CD4-positive, alpha-beta T cell treated with Interleukin-1 beta for 1 hour (primary cell): Measurements from ENCODE around the gene UNC93B1.
A peak's percentile ranks its signal among the peaks of the same experiment; 100 is the strongest.

Experiments used
- DNase-seq, 2 donors: peaks; one replicate each; pipeline ENCODE4 v3.0.0-alpha.2; 2020 to 2022

The UNC93B1 gene

DNA sequence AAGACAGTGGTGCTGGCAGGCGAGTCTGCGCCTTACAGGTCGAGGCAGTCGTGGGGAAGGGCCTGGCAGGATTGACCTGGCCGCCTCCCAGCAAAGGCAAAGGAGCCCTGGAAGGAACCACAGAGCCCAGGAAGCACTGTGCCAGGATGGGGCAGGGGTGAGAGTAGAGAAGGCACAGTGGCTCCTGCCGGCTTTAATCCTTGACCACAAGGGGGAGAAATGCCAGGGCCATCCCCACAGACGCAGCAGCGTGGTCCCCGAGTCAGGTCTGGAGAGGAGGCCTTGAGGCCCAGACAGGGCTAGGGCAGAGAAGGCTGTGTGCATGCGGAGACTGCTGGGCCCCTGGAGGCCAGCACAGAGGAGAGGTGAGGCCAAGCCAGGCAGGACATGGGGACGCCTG lies 16.7 kb upstream of the UNC93B1 start:
- no peak for DNase-seq

DNA sequence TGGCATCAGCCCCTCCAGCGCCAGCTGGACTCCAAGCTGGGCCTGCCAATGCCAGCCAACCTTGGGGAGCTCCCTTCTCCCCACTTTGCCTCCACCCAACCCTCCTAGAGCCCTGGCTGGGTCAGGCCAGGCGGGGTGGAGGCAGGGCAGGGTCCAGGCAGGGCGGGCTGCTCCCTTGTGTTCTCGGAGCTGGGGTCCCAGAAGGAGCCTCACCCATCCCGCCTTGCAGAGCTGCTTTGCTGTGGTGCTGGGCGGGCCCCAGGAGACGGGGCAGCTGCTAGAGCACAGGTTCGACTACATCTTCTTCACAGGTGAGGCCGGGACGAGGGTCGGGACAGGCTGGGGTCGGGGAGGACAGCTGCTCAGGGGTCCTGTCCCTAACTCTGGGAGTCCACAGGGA lies 15.6 kb upstream of the UNC93B1 start:
- DNase-seq, result no peak

DNA sequence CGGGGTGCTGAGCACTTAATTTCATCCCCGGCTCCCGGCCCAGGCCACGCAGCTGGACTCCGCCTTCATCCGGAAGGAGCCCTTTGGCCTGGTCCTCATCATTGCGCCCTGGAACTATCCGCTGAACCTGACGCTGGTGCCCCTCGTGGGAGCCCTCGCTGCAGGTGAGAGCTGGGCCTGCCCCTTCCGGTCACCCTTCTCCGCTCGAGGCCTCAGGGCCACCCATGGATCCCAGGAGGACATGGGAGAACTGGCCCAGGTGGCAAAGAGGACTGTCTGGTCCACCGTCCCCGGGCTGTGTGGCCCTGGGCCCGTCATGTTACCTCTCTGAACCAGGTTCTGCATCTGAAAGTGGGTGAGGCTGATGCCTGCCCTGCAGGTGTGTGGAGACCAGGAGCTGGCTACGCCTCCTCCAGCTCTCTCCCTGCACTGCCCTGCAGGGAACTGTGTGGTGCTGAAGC lies 14.9 kb upstream of the UNC93B1 start:
- DNase-seq, result no peak

DNA sequence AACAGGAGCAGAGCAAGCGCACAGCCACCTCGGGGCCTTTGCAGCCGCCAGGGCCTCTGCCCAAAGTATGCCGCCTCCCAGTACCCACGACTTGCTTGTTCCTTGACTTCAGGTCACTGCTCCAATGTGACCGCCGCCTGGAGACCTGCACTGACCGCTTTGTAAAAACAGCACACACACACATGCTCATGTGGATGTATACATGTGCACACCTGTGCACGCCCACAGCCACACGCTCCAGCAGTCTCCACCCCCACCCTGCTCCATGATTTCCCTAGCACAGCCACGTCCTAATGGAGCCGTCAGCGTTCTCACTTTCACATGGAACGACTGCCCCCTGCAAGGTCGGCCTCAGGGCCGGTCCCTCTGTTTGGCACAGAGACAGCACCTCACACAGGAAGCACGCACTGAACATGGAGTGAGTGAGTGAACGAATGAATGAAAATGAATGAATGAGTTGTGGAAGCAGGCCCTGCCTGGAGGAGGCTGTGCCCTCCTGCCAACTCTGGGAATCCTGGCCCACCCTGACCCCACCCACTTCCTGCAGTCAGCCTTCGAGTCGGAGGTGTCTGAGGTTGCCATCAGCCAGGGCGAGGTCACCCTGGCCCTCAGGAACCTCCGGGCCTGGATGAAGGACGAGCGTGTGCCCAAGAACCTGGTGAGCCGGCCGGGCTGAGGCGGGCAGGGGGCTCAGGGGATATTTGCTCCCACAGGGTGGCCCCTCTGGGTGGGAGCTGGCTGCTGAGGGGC lies 14.3 kb upstream of the UNC93B1 start:
- no peak for DNase-seq

DNA sequence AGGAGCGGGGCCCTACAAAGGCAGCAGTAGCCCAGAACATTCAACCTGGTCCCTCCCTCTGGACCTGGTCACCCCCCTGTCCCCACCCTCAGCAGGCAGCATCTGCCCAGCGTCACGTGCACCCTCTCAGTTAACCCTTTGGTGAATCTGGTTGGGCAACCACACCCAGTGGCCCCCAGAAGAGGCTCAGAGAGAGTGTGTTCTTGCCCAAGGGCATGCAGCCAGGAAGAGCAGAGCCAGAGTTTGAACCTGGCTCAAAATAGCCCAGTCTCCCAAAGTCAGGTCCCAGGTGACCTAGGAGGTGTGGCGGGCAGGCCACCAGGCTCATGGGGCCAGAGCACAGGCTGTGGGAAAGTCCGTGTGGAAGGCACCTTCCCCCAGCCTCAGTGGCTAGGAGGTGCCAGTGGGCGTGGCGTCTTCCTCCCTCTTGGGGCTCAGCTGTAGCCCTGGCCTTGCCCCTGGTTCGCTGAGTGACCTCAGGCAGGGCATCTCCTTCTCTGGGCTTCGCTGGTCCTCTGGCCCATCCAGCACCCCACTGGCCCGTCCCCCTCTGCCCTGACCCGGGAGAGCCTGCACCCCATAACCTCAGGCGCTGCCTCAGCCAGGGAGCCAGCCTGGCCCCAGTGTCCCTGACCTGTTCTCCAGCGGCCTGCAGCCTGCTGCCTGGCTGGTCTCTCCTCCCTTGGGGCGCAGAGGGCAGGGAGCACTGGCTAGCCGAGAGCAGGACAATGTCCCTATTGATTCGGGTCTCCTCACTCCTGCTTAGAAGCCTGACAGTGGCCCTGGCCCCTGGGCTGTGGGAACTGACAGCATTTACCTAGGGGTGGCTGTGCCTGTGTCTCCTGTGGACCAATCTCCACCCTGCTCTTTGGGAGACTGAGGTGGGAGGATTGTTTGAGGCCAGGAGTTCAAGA lies 13.3 kb upstream of the UNC93B1 start:
- DNase-seq, result no peak

DNA sequence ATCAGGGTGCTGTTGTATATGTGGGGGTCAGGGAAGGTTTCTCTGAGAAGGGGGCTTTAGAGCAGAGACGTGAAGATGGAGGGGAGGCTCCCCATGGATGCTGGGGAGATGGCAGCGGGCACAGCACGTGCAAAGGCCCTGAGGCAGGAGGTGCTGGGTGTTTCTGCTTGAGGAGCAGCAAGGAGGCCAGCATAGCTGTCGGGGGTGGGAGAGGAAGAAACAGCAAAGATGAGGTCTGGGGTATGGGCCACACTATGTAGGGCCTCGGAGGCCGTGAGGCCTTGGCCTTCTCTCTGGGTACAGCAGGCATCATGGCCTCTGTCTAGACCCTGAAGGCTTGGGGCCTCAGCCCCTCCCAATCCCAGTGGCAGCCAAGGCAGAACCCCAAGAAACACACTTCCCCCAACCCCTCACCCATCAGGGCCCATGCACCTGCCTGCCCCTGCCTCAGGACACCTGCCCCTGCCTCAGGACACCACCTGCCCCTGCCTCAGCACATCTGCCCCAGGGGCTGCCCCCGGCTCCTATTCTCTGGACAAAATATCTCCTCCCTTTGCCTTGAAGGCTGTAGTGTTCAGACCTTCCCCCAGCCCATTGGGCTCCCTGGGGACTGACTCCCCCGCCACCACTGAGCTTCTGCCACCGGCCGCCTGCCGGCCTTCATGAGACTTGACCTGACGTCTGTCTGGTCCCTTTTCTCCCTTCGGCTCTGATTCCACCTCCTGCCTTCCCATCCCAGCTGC lies 12.4 kb upstream of the UNC93B1 start:
- DNase-seq, result no peak

DNA sequence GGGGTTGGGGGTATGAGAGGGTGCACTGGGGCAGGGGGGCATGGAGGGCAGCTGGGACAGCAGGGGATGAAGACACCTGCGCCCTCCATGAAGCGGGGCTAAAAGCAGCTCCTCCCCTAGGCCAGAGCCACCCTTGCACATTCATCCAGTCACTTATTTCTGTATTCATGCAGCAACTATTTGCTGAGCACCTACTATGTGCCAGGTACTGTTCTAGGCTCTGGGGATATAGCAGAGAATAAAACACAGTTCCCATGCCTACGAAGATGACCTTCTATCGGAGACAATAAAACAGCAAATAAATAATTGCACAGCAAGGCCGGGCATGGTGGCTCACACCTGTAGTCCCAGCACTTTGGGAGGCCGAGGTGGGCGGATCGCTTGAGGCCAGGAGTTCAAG lies 11.6 kb upstream of the UNC93B1 start:
- no peak for DNase-seq

DNA sequence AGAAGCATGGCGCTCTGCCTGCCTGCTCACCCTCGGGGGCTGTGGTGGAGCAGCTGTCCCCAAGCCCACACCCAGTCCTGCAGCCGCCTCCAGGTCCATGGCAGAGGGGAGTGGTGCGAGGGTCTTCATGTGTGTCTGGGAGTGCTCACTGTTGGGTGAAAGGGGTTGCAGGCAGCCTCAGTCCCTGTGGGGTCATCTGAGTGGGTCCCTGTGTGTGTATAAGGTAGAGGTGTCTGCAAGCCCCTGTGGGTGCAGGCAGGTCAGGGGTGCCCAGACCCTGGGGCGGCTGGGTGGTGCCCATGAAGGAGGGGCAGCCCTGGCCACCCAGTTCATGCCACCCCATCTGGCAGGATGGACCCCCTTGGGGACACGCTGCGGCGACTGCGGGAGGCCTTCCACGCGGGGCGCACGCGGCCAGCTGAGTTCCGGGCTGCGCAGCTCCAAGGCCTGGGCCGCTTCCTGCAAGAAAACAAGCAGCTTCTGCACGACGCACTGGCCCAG lies 11.1 kb upstream of the UNC93B1 start:
- no peak for DNase-seq

DNA sequence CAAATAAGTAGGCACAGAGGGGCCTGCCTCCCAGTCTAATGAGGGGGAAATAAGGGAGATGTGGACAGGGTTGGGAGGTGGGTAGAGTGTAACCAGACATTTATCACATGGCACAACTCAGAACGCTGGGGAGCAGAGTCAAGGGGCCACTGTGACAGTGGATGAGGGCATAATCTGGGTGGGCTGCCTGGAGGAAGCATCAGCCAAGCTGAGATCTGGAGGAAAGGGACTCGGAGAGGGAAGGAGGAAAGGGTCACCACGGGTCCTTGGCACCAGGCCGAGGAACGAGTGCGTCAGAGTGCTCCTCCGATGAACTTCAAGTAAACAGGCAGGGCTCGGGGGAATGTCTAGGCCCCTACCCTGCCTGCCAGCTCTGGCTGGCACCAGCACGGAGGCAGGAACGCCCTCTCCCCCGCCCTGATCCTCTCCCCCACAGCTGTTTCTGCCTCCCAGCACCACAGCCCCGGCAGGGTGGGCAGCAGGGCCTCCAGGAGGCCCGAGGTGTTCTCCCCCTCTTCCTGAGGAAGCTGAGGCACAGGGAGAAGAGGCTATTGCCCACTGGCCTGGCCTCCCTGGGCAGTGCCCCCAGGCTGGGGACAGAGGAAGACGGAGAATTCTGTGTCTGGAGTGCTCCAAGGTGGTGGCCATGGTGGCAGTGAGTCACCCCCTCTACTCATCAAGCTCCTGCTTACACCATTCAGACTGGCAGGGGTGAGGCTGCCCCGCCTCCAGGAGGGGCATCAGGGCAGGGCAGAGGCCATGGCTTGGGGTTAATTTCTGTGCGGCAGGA lies 10.5 kb upstream of the UNC93B1 start:
- DNase-seq, result peak in 1 of 2 donors; percentile 40

DNA sequence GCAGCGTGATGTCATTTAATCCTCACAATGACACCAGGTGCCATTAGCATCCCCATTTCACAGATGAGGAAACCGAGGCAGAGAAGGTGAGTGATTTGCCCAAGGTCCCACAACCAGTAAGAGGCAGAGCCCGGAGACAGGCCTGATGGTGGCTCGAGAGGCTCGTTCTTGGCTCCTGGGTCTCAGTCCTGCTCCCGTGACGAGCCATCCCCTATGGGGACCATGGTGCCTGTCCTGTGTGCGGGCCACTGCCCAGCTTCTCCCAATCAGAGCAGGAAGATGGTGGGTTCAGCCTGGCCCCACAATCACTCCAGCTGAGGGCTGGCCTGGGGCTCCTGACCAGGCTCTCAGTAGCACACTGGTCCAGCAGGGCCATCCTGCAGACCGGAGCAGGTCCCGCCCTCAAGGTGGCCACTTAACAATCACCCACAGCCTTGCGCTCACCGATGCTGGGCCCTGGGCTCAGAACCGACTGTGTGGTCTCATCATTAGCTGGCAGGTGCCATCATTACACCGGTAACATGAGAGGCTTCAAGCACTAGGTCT lies 9.8 kb upstream of the UNC93B1 start:
- no peak for DNase-seq

DNA sequence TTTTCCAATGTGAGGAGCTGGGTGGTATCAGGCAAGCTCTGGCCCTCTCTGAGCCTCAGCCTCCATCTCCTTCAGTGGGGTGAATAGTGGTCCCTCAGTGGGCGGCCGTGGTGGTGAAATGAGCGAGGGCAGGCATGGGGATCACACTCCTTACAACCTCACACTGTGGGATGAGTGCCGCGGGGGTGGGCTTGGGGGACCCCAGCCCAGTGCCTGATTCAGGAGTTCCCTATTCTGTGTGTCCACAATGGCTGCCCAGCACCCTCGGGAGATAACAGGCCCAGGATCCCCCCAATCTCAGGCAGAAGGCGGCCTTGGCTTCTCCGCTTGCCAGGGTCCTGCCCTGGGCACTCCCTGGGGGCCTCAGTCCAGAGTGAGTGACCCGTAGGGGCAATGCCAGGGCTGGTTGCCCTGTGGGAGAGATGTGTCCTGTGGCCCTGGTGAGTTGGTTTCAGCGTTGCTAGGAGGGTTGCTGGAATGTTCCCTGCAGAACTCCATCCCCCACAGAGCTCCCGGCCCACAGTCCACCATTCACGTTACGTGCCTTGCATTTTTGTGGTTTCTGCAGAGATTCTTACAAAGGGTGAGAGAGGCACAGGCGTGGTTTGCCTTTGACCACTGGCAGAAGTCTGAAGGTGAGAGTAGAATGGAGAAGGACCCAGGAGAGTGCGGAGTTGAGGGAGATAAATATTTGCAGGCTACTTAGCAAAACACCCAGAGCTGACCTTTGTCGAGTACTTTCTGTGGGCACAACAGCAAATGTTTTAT lies 9.1 kb upstream of the UNC93B1 start:
- no peak for DNase-seq

DNA sequence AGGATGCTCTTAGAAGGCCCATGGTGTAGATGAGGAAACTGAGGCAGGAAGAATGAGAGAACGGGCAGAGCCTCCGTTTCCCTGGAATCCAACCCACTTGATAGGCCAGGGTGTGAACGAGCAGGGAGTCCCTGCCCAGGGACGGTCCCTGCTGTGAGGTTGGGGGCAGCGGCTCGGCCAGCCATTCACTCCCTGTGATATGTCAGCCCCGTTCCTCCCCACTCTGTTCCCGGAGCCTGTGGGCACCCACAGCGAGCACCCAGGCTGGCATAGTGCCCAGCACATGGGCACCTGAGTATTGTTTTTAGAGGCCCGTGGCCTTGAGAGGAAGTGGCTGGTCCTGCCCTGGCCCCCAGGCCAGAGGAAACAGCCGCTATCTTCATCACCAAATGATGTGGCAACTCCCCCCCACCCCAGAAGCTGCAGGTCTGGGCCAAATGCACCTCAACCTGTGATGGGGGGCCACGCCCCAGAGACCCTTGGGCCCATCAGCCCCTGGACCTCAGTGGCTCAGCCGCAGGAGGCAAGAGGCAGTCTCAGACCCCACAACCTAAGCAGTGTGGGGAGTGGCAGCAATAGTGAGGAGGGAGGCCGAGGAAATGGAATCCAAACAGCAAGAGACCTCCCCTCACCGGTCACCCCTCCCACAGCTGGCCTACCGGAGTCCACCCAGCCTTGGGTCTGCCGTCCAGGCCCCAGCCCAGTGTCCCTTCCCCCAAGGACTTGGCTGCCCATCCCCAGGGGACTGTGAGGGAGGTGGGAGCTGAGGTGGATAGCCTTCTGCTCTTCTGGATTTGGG lies 8.3 kb upstream of the UNC93B1 start:
- DNase-seq, result no peak

DNA sequence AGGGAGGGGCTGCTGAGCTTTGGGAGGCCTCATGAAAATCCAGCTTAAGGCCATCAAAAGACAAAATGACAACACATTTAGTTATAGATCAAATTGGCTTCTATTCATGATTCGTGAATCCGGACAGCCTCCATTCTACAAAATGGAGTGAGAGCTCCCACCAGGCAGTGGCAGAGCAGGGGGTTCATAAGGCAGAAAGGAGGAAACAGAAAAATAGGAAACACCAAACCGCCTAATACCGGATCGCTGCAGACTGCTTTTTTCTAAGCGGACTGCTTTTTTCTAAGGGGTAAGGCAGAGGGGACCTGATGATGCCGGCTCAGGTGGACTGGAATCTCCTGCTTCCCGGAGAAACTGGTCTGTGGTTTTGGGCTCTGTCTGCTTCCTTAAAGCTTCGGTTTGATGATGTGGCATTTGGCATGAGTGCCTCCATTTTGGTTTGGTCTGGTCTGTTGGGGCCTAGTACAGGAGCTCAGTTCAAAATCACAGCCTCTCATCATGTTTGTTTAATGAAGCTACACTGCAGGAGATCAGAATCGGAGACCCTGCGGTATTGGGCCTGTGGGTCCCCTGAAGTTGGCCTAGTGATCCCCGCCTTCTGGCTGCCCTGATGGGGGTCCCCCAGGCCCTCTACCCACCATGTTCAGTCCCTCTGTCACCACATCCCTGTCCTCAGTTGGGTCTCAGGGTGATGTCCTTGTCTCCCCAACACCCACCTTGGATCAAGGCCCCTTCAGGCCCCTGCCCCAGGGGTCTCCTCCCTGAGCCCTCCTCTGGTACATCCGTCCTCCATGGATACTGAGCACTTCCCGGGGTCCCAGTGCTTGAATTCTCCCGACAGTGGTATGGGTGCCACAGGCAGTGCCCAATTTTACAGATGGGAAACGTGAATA lies 7.4 kb upstream of the UNC93B1 start:
- DNase-seq, result no peak

DNA sequence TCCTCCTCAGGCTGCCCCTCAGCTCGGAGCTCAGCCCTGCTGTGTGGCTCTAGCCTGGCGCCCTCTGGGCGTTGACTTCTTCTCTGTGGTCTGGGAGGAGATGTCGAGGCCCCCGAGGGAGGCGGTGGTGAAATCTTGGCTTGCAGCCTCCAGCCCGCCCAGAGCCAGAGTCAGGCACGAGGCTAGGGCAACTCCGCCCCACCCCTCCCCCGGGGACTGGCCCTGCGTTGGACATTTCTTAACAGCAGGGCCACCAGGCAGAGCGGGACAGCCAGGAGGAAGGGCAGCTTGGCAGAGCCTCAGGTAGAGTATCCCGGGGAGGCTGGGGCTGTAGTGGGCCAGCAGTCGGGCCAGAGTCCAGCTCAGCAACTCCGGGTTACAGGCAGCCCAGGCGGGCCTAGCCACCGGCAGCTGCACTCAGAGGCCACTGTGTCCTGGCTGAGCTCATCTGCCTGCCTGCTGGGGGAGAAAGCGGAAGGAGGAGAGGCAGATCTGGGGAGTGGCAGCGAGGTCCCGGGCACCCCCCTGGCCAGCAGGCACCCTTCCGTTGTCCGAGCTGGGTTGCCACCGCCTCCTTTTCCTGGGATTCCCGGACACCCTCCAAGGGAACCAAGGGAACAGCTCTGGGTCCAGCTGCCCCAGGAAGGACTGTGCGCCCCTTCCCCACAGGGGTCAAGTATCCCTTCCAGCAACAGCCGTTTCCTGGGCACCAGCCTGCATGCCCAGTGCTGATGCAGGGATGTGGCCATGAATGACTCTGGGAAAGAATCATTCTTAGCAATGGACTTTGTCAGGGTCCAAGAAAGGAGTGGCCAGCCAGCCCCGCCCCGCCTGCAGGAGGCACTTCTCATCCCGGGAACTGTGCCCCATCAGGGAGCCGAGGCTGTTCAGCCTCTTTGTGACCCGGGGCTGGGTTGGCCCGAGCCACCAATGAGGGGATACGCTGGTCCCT lies 6.5 kb upstream of the UNC93B1 start, which contains the start of gene ALDH3B1:
Gene ALDH3B1 (plus strand): TSS at position 238 of the 952 bp plus-strand sequence. CDS start 4,971 bp downstream, outside the sequence.
- peak; percentile 14 to 72 for DNase-seq

DNA sequence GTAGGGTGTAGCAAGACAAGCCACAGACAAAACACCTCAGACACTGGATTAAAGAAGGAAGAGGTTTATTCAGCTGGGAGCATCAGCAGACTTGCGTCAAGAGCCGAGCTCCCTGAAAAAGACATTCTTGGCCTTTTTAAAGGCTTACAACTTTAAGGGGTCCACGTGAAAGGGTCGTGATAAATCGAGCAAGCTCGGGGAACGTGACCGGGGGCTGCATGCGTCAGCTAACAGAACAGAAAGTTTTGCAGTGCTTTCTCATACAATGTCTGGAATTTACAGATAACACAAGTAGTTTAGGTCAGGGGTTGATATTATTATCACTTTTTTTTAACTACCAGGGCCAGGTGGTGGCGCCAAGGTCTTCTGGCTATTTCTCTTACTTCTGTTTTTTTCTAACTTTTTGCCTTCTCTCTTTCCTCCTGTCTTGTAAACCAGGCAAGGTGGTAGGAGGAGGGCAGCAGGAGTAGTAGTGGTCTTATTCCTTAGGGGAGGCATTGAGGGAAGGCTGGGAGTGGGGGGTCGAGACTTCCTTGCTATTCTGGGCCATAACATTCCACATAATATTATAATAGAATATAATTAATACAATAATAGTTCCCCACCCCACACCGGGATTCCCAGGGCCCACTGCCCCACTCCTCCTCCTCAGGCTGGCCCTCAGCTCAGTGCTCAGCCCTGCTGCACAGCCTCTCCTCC lies 5.6 kb upstream of the UNC93B1 start:
- peak in 1 of 2 donors; percentile 41 for DNase-seq

DNA sequence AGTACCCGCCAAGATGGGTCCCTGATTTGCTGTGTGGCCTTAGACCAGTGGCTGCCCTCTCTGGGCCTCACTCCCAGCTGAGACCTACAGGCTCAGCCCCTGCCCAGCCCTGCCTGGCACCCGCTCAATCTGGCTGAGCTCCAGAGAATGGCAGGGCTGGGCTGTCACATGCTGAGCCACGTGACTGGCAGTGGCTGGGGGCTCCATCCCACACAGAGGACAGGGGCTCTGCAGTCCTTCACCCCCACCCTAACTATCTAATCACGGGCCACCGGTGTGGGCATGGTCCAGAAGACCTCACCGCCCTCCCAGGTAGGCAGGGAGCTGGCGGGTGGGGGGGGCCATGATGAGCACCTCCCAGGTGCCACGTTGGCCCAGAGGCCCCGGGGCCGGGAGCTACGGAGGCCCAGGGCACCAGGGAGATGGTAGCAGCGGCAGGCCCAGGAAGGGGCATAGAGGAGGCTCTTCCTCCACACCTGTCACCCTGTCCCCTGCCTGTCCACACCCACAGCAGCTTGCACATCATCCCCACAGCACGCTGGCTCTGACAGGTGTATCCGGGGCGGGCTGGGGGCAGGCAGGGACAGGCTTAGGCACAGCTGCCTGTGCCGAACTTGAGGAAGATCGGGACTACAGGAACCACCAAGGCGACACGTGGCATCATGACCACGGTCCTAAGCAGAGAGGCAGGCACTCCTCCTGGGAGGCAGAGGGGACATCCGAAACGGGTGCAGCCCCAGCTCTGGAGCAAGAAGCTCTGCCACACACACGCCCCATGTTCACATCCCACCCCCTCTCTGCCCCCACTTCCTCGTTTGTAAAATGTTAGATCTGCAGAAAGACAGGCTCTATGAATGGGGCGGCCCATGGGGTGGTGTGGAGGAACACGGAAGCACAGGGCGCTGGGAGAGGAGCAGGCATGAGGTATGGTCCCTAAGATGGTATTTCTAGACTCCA lies 4.8 kb upstream of the UNC93B1 start:
- peak in 1 of 2 donors; percentile 25 for DNase-seq
